A549 (cell line): ENCODE data around the gene SURF6. TPM values are rescaled to one million over a fixed set of nuclear protein-coding genes. Genes with fewer than 3 reads are reported as not detected.

ENCODE experiments used
- ATAC-seq, 2 experiments: fragments of 200-7000 bp in 1 of 2; fragments of >200 bp in 1 of 2; cut with Nextera tagmentation in 1 of 2; cut with Tn5 transposase in 1 of 2; 3 replicates each; pipeline versions ENCODE4 v1.8.0 to v1.9.1; 2018 to 2020; ENCODE audit warnings: mild to moderate bottlenecking in 1 of 2, moderate library complexity in 1 of 2
- CTCF ChIA-PET: fragments of 300-600 bp; sonication (Branson Sonifier 250); formaldehyde crosslinking; extraction: SDS; loops from one replicate; lab custom pipeline; 2021; ENCODE audit warnings: antibody characterized with exemption, inconsistent platforms; lab: Yijun Ruan, JAX
- POLR2A ChIA-PET: fragments of 350-600 bp; formaldehyde crosslinking; extraction: SDS; loops from one replicate; lab custom pipeline; 2021; ENCODE audit warnings: antibody characterized with exemption, inconsistent platforms; lab: Yijun Ruan, JAX
- DNase-seq, 2 experiments: peaks; one replicate each; pipeline versions ENCODE4 v3.0.0 to v3.0.0-alpha.2; 2011 to 2016; ENCODE audit warnings: low read depth in 1 of 2, low spot score in 1 of 2
- FAIRE-seq: peaks from 2 replicates; lab custom pipeline; 2011; peaks lifted over from hg19 to GRCh38; lab: Jason Lieb, UNC
- H3K27ac ChIP-seq, 2 experiments: fragments of >200 bp; sonication (Bioruptor Twin); formaldehyde crosslinking; 3 replicates each; pipeline ENCODE4 v1.5.1; 2016 to 2017
- H3K4me1 ChIP-seq: fragments of >200 bp; sonication (Bioruptor Twin); formaldehyde crosslinking; 3 replicates; pipeline ENCODE4 v1.6.1; 2016
- H3K4me2 ChIP-seq: fragments of >200 bp; sonication (Bioruptor Twin); formaldehyde crosslinking; 3 replicates; pipeline ENCODE4 v1.6.1; 2016
- H3K4me3 ChIP-seq: fragments of >200 bp; sonication (Bioruptor Twin); formaldehyde crosslinking; 3 replicates; pipeline ENCODE4 v1.5.1; 2016
- H3K9me3 ChIP-seq: fragments of >200 bp; sonication (Bioruptor Twin); formaldehyde crosslinking; 3 replicates; pipeline ENCODE4 v1.6.1; 2016
- CBX2 ChIP-seq: fragments of 200-600 bp; sonication (generic); IDR thresholded peaks from 2 replicates; pipeline ENCODE4 v1.6.1; 2016; ENCODE audit warnings: low read depth, mild to moderate bottlenecking, borderline replicate concordance
- CHD2 ChIP-seq: fragments of 150-350 bp; IDR thresholded peaks from 2 replicates; pipeline ENCODE4 v1.6.1; 2014; ENCODE audit warnings: low read length; ENCODE audit not compliant: partially characterized antibody
- CHD4 ChIP-seq: fragments of 200-600 bp; sonication (generic); IDR thresholded peaks from 2 replicates; pipeline ENCODE4 v1.6.1; 2016; ENCODE audit warnings: antibody characterized with exemption, mild to moderate bottlenecking, borderline replicate concordance
- EHF ChIP-seq: fragments of 250-450 bp; sonication (Bioruptor Pico); IDR thresholded peaks from 2 replicates; pipeline ENCODE4 v1.5.0; 2020; ENCODE audit warnings: mild to moderate bottlenecking
- EP300 ChIP-seq, 2 experiments: fragments of >200 bp; sonication (Bioruptor Twin); formaldehyde crosslinking; IDR thresholded peaks; 2 replicates in 1 of 2; 3 replicates in 1 of 2; pipeline ENCODE4 v1.6.1; 2016 to 2017
- FOSB ChIP-seq: fragments of 250-450 bp; sonication (Bioruptor Pico); IDR thresholded peaks from 2 replicates; pipeline ENCODE4 v1.5.0; 2020; ENCODE audit warnings: mild to moderate bottlenecking, moderate library complexity
- FOSL2 ChIP-seq, 2 experiments: fragments of 450-650 bp in 1 of 2; fragments of >200 bp in 1 of 2; sonication (Bioruptor Twin) in 1 of 2; formaldehyde crosslinking; IDR thresholded peaks; 2 replicates each; pipeline versions ENCODE4 v1.5.0 to v1.6.1; 2016 to 2020; ENCODE audit warnings: mild to moderate bottlenecking in 1 of 2, moderate library complexity in 1 of 2
- FOXS1 ChIP-seq: fragments of 250-450 bp; sonication (Bioruptor Pico); IDR thresholded peaks from 2 replicates; pipeline ENCODE4 v1.5.0; 2020; ENCODE audit warnings: mild to moderate bottlenecking, moderate library complexity
- GATA3 ChIP-seq: IDR thresholded peaks from 2 replicates; pipeline ENCODE4 v1.6.1; 2012; ENCODE audit warnings: borderline replicate concordance
- HOXB13 ChIP-seq: fragments of 250-450 bp; sonication (Bioruptor Pico); IDR thresholded peaks from 2 replicates; pipeline ENCODE4 v1.5.0; 2020; ENCODE audit warnings: low read depth, mild to moderate bottlenecking, moderate library complexity
- JUN ChIP-seq, 2 experiments: fragments of >200 bp; sonication (Bioruptor Twin); formaldehyde crosslinking; IDR thresholded peaks; 2 replicates in 1 of 2; 3 replicates in 1 of 2; pipeline ENCODE4 v1.6.1; 2016 to 2017
- JUNB ChIP-seq: fragments of >200 bp; sonication (Bioruptor Twin); formaldehyde crosslinking; IDR thresholded peaks from 2 replicates; pipeline ENCODE4 v1.6.1; 2016
- KDM1A ChIP-seq: fragments of 200-600 bp; sonication (generic); IDR thresholded peaks from 2 replicates; pipeline ENCODE4 v1.6.1; 2016; ENCODE audit warnings: low read depth, mild to moderate bottlenecking
- KDM5A ChIP-seq: fragments of 200-600 bp; sonication (generic); IDR thresholded peaks from 2 replicates; pipeline ENCODE4 v1.6.1; 2016; ENCODE audit warnings: antibody characterized with exemption, mild to moderate bottlenecking
- MAFK ChIP-seq: fragments of 450-650 bp; IDR thresholded peaks from 2 replicates; pipeline ENCODE4 v1.6.1; 2014; ENCODE audit not compliant: partially characterized antibody
- MAZ ChIP-seq: fragments of 150-350 bp; IDR thresholded peaks from 2 replicates; pipeline ENCODE4 v1.6.1; 2014; ENCODE audit warnings: antibody characterized with exemption, low read depth, low read length, borderline replicate concordance
- MYC ChIP-seq: IDR thresholded peaks from 2 replicates; pipeline ENCODE4 v1.6.1; 2012; ENCODE audit warnings: mild to moderate bottlenecking, inconsistent platforms, low read length, improper control_type of control experiment, borderline replicate concordance
- NR3C1 ChIP-seq: fragments of >200 bp; sonication (Bioruptor Twin); formaldehyde crosslinking; IDR thresholded peaks from 3 replicates; pipeline ENCODE4 v1.6.1; 2017
- PHF8 ChIP-seq: fragments of 200-600 bp; sonication (generic); IDR thresholded peaks from 2 replicates; pipeline ENCODE4 v1.6.1; 2016; ENCODE audit warnings: low read depth, mild to moderate bottlenecking, antibody characterized with exemption, moderate library complexity, borderline replicate concordance
- POLR2A ChIP-seq: IDR thresholded peaks from 2 replicates; pipeline ENCODE4 v1.6.1; 2012; ENCODE audit warnings: mild to moderate bottlenecking, low read length
- POLR2AphosphoS2 ChIP-seq: conservative IDR thresholded peaks from 2 replicates; pipeline ENCODE4 v1.6.1; 2012; ENCODE audit warnings: low read length, improper control_type of control experiment, inconsistent platforms
- RAD21 ChIP-seq, 2 experiments: fragments of >200 bp in 1 of 2; sonication (Bioruptor Twin) in 1 of 2; formaldehyde crosslinking in 1 of 2; IDR thresholded peaks in 1 of 2; conservative IDR thresholded peaks in 1 of 2; 2 replicates in 1 of 2; 3 replicates in 1 of 2; pipeline ENCODE4 v1.6.1; 2012 to 2018; ENCODE audit warnings: inconsistent platforms in 1 of 2
- RARB ChIP-seq: fragments of 250-450 bp; sonication (Bioruptor Pico); IDR thresholded peaks from 2 replicates; pipeline ENCODE4 v1.8.0; 2021; ENCODE audit warnings: mild to moderate bottlenecking, moderate library complexity
- RFX5 ChIP-seq: fragments of 450-650 bp; IDR thresholded peaks from 2 replicates; pipeline ENCODE4 v1.7.1; 2014; ENCODE audit warnings: antibody characterized with exemption, mild to moderate bottlenecking, moderate library complexity
- TFCP2L1 ChIP-seq: fragments of 250-450 bp; sonication (Bioruptor Pico); IDR thresholded peaks from 2 replicates; pipeline ENCODE4 v1.5.0; 2021; ENCODE audit warnings: mild to moderate bottlenecking
- TP53 ChIP-seq: fragments of 250-450 bp; sonication (Bioruptor Pico); IDR thresholded peaks from 2 replicates; pipeline ENCODE4 v1.5.0; 2021; ENCODE audit warnings: mild to moderate bottlenecking, moderate library complexity
- ZC3H11A ChIP-seq: fragments of 450-650 bp; IDR thresholded peaks from 2 replicates; pipeline ENCODE4 v1.6.1; 2014; ENCODE audit warnings: antibody characterized with exemption, mild to moderate bottlenecking
- WGBS: methylation state at CpG from one replicate; pipeline ENCODE4 v1.1.6; 2017; ENCODE audit errors: missing lambda C conversion rate; 5-methylcytosine and 5-hydroxymethylcytosine counted together
- polyA plus RNA-seq, 4 experiments: library from polyadenylated mRNA; depleted of rRNA in 3 of 4; stranded (reverse); fragments of >200 nt; fragmentation: RNase III in 1 of 4; extraction: RNeasy Plus Mini Kit Qiagen cat#74134 plus additional on column Dnase treatment in 1 of 4; gene quantifications; 2 replicates in 3 of 4; 3 replicates in 1 of 4; pipeline ENCODE4 v1.2.3, GENCODE V29; 2011 to 2017
- TF ChIP-seq, protein P1 (sequence below): fragments of 150-350 bp; IDR thresholded peaks from 2 replicates; pipeline ENCODE4 v1.6.1; 2014; ENCODE audit warnings: low read depth, mild to moderate bottlenecking, low read length
- TF ChIP-seq, protein P2 (sequence below): fragments of >200 bp; sonication (Bioruptor Twin); formaldehyde crosslinking; IDR thresholded peaks from 3 replicates; pipeline ENCODE4 v1.6.1; 2016
- TF ChIP-seq, protein P3 (sequence below): IDR thresholded peaks from 2 replicates; pipeline ENCODE4 v1.6.1; 2012
- TF ChIP-seq, protein P4 (sequence below): IDR thresholded peaks from 2 replicates; pipeline ENCODE4 v1.6.1; 2012; ENCODE audit warnings: low read depth, borderline replicate concordance
- TF ChIP-seq, protein P5 (sequence below): fragments of 200-600 bp; sonication (generic); IDR thresholded peaks from 2 replicates; pipeline ENCODE4 v1.6.1; 2016; ENCODE audit warnings: antibody characterized with exemption, mild to moderate bottlenecking, moderate library complexity
- TF ChIP-seq, protein P6 (sequence below): fragments of 450-650 bp; IDR thresholded peaks from 2 replicates; pipeline ENCODE4 v1.6.1; 2014; ENCODE audit warnings: antibody characterized with exemption

The SURF6 gene
- polyA plus RNA-seq, 2 of the 4 experiments (the other 2 are of a cell fraction): 10.5 to 25.1 TPM

- Histone ChIP-seq H3K4me3 (peak within 1 kb of the TSS; percentile 100), H3K9me3 (no peaks in the 10 kb centered on the region)
- peak; percentile 90 to 96 for DNase-seq
- ChIA-PET CTCF (interaction anchor here (0.9 to 3.4 kb wide), 4 partner anchors 15 to 162 kb away, joined by 3 to 10 read pairs (median 4); no protein-coding TSS in a partner anchor), POLR2A (interaction anchor here (0.5 to 2.6 kb wide), 21 partner anchors 9 to 677 kb away, joined by 3 to 27 read pairs (median 5); partner anchors contain the start of genes CACFD1, SLC2A6, STKLD1 and SURF1)
- TF ChIP-seq, protein P1, sequence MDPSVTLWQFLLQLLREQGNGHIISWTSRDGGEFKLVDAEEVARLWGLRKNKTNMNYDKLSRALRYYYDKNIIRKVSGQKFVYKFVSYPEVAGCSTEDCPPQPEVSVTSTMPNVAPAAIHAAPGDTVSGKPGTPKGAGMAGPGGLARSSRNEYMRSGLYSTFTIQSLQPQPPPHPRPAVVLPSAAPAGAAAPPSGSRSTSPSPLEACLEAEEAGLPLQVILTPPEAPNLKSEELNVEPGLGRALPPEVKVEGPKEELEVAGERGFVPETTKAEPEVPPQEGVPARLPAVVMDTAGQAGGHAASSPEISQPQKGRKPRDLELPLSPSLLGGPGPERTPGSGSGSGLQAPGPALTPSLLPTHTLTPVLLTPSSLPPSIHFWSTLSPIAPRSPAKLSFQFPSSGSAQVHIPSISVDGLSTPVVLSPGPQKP: no peak
- TF ChIP-seq FOSB (peak; percentile 59; the same call in 1 of the 2 replicates), CHD2 (peak; percentile 96), CHD4 (no peak), RFX5 (no peak), TP53 (no peak), RARB (CRISPR knock-in tag) (no peak), MAFK (no peak), KDM5A (peak; percentile 38; the same call in 1 of the 2 replicates), RAD21 (conservative IDR thresholded peaks at IDR 0.05 in 1 of 2, IDR thresholded peaks at IDR 0.05 in 1 of 2) (no peak), EHF (no peak), JUN (IDR thresholded peaks at IDR 0.05) (peak; percentile 95 to 98), MYC (0 out of 2 replicates have a peak, but pooled peaks have one; percentile 70), ZC3H11A (0 out of 2 replicates have a peak, but pooled peaks have one; percentile 5), KDM1A (no peak), CBX2 (no peak), JUNB (no peak), POLR2A (peak; percentile 99), FOSL2 (IDR thresholded peaks at IDR 0.05) (no peak), FOSL2 (CRISPR knock-in tag; IDR thresholded peaks at IDR 0.05) (no peak; the same call in 1 of the 2 replicates), GATA3 (peak; percentile 48; the same call in 1 of the 2 replicates), PHF8 (peak; percentile 86), POLR2AphosphoS2 (no peak), NR3C1 (no peak), EP300 (IDR thresholded peaks at IDR 0.05) (no peak), FOXS1 (CRISPR knock-in tag) (no peak), HOXB13 (CRISPR knock-in tag) (0 out of 2 replicates have a peak, but pooled peaks have one; percentile 18), TFCP2L1 (CRISPR knock-in tag) (peak; percentile 92), MAZ (peak; percentile 29; the same call in 1 of the 2 replicates)
- TF ChIP-seq, protein P2, sequence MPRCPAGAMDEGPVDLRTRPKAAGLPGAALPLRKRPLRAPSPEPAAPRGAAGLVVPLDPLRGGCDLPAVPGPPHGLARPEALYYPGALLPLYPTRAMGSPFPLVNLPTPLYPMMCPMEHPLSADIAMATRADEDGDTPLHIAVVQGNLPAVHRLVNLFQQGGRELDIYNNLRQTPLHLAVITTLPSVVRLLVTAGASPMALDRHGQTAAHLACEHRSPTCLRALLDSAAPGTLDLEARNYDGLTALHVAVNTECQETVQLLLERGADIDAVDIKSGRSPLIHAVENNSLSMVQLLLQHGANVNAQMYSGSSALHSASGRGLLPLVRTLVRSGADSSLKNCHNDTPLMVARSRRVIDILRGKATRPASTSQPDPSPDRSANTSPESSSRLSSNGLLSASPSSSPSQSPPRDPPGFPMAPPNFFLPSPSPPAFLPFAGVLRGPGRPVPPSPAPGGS: peak; percentile 98
- TF ChIP-seq, protein P3, sequence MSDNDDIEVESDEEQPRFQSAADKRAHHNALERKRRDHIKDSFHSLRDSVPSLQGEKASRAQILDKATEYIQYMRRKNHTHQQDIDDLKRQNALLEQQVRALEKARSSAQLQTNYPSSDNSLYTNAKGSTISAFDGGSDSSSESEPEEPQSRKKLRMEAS: peak; percentile 95
- TF ChIP-seq, protein P4, sequence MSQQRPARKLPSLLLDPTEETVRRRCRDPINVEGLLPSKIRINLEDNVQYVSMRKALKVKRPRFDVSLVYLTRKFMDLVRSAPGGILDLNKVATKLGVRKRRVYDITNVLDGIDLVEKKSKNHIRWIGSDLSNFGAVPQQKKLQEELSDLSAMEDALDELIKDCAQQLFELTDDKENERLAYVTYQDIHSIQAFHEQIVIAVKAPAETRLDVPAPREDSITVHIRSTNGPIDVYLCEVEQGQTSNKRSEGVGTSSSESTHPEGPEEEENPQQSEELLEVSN: peak; percentile 35; the same call in 1 of the 2 replicates
- TF ChIP-seq, protein P5, sequence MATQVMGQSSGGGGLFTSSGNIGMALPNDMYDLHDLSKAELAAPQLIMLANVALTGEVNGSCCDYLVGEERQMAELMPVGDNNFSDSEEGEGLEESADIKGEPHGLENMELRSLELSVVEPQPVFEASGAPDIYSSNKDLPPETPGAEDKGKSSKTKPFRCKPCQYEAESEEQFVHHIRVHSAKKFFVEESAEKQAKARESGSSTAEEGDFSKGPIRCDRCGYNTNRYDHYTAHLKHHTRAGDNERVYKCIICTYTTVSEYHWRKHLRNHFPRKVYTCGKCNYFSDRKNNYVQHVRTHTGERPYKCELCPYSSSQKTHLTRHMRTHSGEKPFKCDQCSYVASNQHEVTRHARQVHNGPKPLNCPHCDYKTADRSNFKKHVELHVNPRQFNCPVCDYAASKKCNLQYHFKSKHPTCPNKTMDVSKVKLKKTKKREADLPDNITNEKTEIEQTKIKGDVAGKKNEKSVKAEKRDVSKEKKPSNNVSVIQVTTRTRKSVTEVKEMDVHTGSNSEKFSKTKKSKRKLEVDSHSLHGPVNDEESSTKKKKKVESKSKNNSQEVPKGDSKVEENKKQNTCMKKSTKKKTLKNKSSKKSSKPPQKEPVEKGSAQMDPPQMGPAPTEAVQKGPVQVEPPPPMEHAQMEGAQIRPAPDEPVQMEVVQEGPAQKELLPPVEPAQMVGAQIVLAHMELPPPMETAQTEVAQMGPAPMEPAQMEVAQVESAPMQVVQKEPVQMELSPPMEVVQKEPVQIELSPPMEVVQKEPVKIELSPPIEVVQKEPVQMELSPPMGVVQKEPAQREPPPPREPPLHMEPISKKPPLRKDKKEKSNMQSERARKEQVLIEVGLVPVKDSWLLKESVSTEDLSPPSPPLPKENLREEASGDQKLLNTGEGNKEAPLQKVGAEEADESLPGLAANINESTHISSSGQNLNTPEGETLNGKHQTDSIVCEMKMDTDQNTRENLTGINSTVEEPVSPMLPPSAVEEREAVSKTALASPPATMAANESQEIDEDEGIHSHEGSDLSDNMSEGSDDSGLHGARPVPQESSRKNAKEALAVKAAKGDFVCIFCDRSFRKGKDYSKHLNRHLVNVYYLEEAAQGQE: peak; percentile 91
- TF ChIP-seq, protein P6, sequence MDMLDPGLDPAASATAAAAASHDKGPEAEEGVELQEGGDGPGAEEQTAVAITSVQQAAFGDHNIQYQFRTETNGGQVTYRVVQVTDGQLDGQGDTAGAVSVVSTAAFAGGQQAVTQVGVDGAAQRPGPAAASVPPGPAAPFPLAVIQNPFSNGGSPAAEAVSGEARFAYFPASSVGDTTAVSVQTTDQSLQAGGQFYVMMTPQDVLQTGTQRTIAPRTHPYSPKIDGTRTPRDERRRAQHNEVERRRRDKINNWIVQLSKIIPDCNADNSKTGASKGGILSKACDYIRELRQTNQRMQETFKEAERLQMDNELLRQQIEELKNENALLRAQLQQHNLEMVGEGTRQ: no peak
- TF ChIP-seq, all 56 proteins: peak for 16
- Histone ChIP-seq H3K4me2 (peak within 1 kb of the TSS; percentile 87), H3K4me1 (peaks cover 19% of the 10 kb centered on the region), H3K27ac (peak within 1 kb of the TSS; percentile 98 to 99)
- under 1% methylated on average over 38 of the region's 64 CpGs for WGBS
- peak; percentile 74 to 83 for ATAC-seq
- no peak for FAIRE-seq
Measured at GRCh38 chr9:133347985-133348717, 12.2 kb upstream of the SURF6 start, which contains the start of the genes MED22 and RPL7A. Gene MED22, minus strand, starts transcription at chr9:133348131. Its CDS starts 1,469 bp downstream, at chr9:133346662. Gene RPL7A, plus strand, starts transcription at chr9:133348218. Its CDS starts 26 bp downstream, at chr9:133348244.
